ENCODE results near the gene CARHSP1.
"Not testable (repeated sequence)": the region's sequence is repeated elsewhere in the genome, so short reads cannot be mapped to it uniquely, and the experiment has no call there.

CARHSP1 gene

GRCh38 chr16:8819411-8820034 is 49.3 kb downstream of the CARHSP1 start:
- DNase-seq: no peak

- DNase-seq: no peak
Measured at GRCh38 chr16:8818504-8819270, 50.1 kb downstream of the CARHSP1 start.

- no peak for DNase-seq
Measured at GRCh38 chr16:8816967-8817655, 51.7 kb downstream of the CARHSP1 start.

DNA sequence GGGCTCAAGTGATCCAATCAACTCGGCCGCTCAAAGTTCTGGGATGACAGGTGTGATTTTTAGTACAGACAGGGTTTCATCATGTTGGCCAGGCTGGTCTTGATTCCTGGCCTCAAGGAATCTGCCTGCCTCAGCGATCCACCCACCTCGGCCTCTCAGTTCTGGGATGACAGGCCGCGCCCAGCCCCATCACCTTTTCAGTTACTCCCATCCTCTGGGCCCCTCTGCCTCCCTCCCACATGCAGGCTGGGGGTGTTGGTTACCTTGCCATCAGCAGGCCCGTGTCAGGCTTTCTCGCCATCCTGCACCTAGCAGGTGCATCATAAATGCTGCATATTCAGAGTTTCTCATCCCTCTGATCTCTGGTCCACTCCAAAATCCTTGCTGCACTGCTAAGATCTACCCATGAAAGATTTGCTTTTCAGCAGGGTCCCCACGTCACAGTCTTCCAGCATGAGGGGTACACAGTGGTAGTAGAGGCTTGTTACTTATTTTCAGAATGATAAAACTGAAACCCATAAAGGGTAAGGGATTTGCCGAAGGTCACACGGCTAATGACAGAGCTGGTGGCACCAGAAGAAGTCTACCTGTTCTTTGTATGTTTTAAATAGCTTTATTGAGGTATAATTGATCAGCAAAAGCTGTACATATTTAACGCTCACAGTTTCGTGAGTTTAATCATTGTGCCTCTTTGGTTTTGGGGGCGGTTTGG is 54.6 kb downstream of the CARHSP1 start:
- DNase-seq: no peak

DNA sequence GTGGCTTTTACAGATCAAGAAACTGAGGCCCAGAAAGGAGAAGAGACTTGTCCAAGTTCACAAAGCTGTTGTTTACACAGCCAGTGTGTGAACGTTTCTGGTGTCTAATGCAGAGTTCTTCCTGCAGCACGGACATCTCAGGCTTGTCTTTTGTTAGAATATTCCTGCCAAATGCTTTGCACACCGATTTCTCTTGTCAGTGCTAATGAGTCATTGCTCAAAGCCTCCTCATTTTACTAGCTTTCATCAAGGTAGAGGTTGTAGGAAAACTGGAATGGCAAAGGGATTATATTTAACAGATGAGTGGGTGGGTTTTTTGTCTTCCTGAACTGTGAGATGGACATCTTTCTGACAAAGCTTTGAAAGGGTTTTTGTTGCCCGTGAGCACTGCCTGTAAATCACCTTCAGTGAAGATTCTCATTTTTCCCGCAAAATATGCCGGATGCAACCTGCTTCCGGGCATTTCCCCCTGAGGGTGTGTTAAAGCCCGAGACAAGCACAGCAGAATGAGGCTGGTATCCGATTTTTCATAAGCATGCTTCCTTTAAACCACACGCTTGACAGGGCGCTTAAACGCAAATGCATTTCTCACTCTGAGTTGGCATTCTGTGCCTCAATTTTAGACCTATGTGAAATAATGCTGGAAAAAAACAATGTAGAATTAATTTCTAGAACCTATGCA is 56.5 kb downstream of the CARHSP1 start:
- DNase-seq: no peak

DNA sequence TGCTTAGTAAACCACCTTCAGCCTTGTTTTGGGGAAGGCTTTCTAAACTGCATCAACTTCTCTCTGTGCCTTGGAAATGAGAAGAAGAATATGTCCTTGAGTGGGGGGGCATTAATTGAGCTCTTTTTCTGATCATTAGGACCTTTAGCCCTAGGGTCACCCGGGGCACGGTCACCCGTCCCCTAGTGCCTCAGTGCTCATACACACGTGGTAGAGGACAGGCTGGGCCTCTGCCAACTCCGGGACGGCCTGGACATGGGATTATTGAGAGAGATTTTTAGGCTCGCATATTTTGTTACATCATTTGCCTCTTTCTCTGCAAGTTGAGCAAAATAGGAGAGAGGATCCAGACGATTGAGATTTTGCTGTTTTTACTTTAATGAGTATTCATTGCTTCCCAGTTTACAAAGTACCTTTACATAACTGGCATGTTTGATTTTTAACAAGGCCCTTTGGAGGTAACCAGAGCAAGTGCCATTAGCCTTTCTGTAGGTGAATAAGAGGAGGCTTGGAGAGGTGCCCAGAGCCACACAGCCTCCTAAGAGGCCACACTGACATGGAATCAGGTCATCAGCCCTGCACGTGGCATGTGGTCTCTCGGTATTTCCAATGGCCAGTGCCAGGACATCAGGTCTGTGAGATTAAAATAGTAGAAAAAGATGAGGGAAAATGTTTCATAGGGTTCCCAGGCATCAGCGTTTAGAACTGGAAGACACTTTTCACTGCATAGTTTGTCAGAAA is 60.0 kb downstream of the CARHSP1 start:
- no peak for DNase-seq

- DNase-seq: no peak
Measured at GRCh38 chr16:8808009-8808408, 60.8 kb downstream of the CARHSP1 start.

- no peak for DNase-seq
Measured at GRCh38 chr16:8807189-8807588, 61.6 kb downstream of the CARHSP1 start.

DNA sequence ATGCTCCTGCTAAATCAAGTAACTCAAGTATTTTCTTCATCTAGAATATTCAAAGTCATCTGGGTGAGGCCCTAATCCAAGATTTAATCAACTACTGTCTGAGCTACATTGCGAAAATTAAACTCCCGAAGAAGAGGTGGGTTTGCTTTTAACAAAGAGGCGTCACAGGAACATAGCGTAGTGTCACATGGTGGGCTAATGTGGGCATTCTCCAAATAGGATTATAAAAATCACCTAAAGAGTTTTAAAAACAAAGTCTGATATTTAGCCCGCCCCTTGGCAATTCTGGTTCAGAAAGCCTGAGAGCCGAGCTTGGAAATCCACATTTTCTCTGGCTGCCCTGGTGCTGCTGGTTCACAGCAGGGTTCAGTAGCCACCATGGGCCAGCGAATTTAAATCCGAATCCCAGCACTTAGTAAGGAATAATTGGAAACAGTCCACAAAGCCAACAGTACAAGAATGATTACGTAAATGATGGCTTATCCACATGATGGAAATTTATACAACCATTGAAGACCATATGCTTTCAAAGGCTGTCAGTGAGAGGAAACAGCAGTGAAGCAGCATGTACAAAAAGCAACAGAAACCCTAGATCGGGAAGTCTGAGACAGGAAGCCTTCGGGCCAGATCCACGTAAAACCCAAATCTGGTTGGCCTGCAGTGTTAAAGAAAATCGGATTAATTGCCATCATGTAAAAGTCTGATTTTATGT is 62.4 kb downstream of the CARHSP1 start:
- DNase-seq: no peak

DNA sequence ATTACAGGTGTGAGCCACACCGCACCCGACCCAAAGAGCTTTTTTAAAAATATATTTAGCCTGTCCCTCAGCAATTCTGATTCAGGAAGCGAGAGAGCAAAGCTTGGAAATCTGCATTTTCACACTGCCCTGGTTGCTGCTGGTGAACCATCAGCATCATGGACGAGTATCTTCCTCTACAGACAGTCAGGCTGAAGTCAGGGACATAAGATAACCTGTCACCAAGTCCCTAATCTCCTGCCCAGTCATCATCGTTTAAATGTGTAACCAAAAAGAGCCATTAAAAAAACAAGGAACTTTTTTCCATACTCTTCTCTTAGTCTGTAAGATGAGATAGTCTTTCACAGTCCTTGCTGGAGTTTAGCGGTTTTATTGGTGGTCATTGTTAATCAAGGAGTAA is 64.5 kb downstream of the CARHSP1 start:
- DNase-seq: no peak

DNA sequence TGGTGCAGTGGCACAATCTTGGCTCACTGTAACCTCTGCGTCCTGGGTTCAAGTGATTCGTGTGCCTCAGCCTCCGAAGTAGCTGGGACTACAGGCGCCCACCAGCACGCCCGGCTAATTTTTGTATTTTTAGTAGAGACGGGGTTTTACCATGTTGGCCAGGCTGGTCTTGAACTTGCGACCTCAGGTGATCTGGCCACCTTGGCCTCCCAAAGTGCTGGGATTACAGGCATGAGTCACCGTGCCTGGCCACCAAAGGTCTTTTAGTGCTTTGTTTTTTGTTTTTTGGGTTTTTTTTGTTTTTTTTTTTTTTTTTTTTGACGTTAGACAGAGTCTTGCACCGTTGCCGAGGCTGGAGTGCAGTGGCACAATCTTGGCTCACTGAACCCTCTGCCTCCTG is 65.1 kb downstream of the CARHSP1 start:
- DNase-seq: not testable (repeated sequence)

All from SW 1271 (cell line).